Measurements from ENCODE around the gene LRRC32.
"Not testable (repeated sequence)": the region's sequence is repeated elsewhere in the genome, so short reads cannot be mapped to it uniquely, and the experiment has no call there.

LRRC32 gene

GRCh38 chr11:76628408-76628947 lies 42.1 kb downstream of the LRRC32 start:
- DNase-seq (ENCODE audit: low read depth) = peak; percentile 42

GRCh38 chr11:76627606-76628005 lies 42.9 kb downstream of the LRRC32 start:
- no peak for DNase-seq (ENCODE audit: low read depth)

- DNase-seq (ENCODE audit: low read depth) = no peak
Observed at GRCh38 chr11:76626921-76627401, 43.6 kb downstream of the LRRC32 start.

- DNase-seq (ENCODE audit: low read depth) = no peak
Observed at GRCh38 chr11:76626266-76626665, 44.3 kb downstream of the LRRC32 start.

- no peak for DNase-seq (ENCODE audit: low read depth)
Observed at GRCh38 chr11:76625472-76626186, 44.9 kb downstream of the LRRC32 start.

GRCh38 chr11:76624500-76625379 lies 45.8 kb downstream of the LRRC32 start:
- no peak for DNase-seq (ENCODE audit: low read depth)

- DNase-seq (ENCODE audit: low read depth) = no peak
Observed at GRCh38 chr11:76623884-76624419, 46.6 kb downstream of the LRRC32 start.

GRCh38 chr11:76623171-76623883 lies 47.2 kb downstream of the LRRC32 start:
- no peak for DNase-seq (ENCODE audit: low read depth)

- no peak for DNase-seq (ENCODE audit: low read depth)
Observed at GRCh38 chr11:76622493-76623094, 48.0 kb downstream of the LRRC32 start.

GRCh38 chr11:76621868-76622267 lies 48.7 kb downstream of the LRRC32 start:
- no peak for DNase-seq (ENCODE audit: low read depth)

GRCh38 chr11:76621466-76621865 lies 49.1 kb downstream of the LRRC32 start:
- DNase-seq (ENCODE audit: low read depth) = no peak

- no peak for DNase-seq (ENCODE audit: low read depth)
Observed at GRCh38 chr11:76620489-76620888, 50.1 kb downstream of the LRRC32 start.

GRCh38 chr11:76619801-76620200 lies 50.7 kb downstream of the LRRC32 start:
- DNase-seq (ENCODE audit: low read depth) = not testable (repeated sequence)

GRCh38 chr11:76617553-76618265 lies 52.8 kb downstream of the LRRC32 start:
- no peak for DNase-seq (ENCODE audit: low read depth)

- DNase-seq (ENCODE audit: low read depth) = no peak
Observed at GRCh38 chr11:76616676-76617552, 53.6 kb downstream of the LRRC32 start.

- no peak for DNase-seq (ENCODE audit: low read depth)
Observed at GRCh38 chr11:76615950-76616349, 54.6 kb downstream of the LRRC32 start.

GRCh38 chr11:76614471-76615179 lies 55.9 kb downstream of the LRRC32 start:
- no peak for DNase-seq (ENCODE audit: low read depth)

GRCh38 chr11:76613901-76614300 lies 56.6 kb downstream of the LRRC32 start:
- DNase-seq (ENCODE audit: low read depth) = no peak

- DNase-seq (ENCODE audit: low read depth) = no peak
Observed at GRCh38 chr11:76612226-76612625, 58.3 kb downstream of the LRRC32 start.

All from stimulated activated CD4-positive, alpha-beta T cell treated with anti-CD3 and anti-CD28 coated beads, Interleukin-2, amount 100 ng/mL, for 4 hours (primary cell).